Measurements from ENCODE around the gene RBBP4. TPM values are rescaled to one million over a fixed set of nuclear protein-coding genes. Genes with fewer than 3 reads are reported as not detected.
"Not testable (repeated sequence)": the region's sequence is repeated elsewhere in the genome, so short reads cannot be mapped to it uniquely, and the experiment has no call there.

The RBBP4 gene
- total RNA-seq, 1 experiment from 2014 or later: 437 TPM

- not testable (repeated sequence) for DNase-seq; H3K36me3 ChIP-seq; H3K4me3 ChIP-seq; H3K9me3 ChIP-seq (replicated peaks); H3K27ac ChIP-seq; H3K27me3 ChIP-seq
- H3K4me1 ChIP-seq: peaks cover 13% of the 10 kb centered on the region; the same call in 1 of the 2 replicates
Observed at GRCh38 chr1:32696996-32697395, 46.0 kb downstream of the RBBP4 start.

GRCh38 chr1:32701421-32701911, 50.5 kb downstream of the RBBP4 start:
- Histone ChIP-seq H3K4me1 (peaks cover 17% of the 10 kb centered on the region; the same call in 1 of the 2 replicates), H3K9me3 (replicated peaks) (no peaks in the 10 kb centered on the region), H3K4me3 (peak overlapping the region; percentile 67), H3K27ac (no peak overlapping the region), H3K36me3 (no peaks in the 10 kb centered on the region), H3K27me3 (no peaks in the 10 kb centered on the region)
- no peak for DNase-seq

GRCh38 chr1:32701951-32702598, 51.1 kb downstream of the RBBP4 start:
- DNase-seq: peak; percentile 53 to 54
- Histone ChIP-seq H3K4me3 (peak overlapping the region; percentile 67), H3K27me3 (no peaks in the 10 kb centered on the region), H3K9me3 (replicated peaks) (no peaks in the 10 kb centered on the region), H3K27ac (peak overlapping the region; percentile 27; the same call in 1 of the 2 replicates), H3K36me3 (no peaks in the 10 kb centered on the region), H3K4me1 (peaks cover 17% of the 10 kb centered on the region; the same call in 1 of the 2 replicates)

GRCh38 chr1:32702599-32703478, 51.8 kb downstream of the RBBP4 start, which contains the start of gene SYNC:
SYNC (minus strand) TSS chr1:32702770; CDS start chr1:32702660, 110 bp downstream.
- Histone ChIP-seq H3K36me3 (no peaks in the 10 kb centered on the region), H3K4me1 (peaks cover 17% of the 10 kb centered on the region; the same call in 1 of the 2 replicates), H3K4me3 (peak within 1 kb of the TSS; percentile 67), H3K9me3 (replicated peaks) (no peaks in the 10 kb centered on the region), H3K27ac (peak within 1 kb of the TSS; percentile 82), H3K27me3 (no peaks in the 10 kb centered on the region)
- DNase-seq: peak; percentile 82 to 89

- H3K36me3 ChIP-seq: no peaks in the 10 kb centered on the region
- no peaks in the 10 kb centered on the region for H3K9me3 ChIP-seq (replicated peaks)
- peak; percentile 69 to 77 for DNase-seq
- H3K27ac ChIP-seq: peak overlapping the region; percentile 82
- peaks cover 17% of the 10 kb centered on the region; the same call in 1 of the 2 replicates for H3K4me1 ChIP-seq
- H3K27me3 ChIP-seq: no peaks in the 10 kb centered on the region
- H3K4me3 ChIP-seq: peak overlapping the region; percentile 67
Observed at GRCh38 chr1:32703479-32704291, 52.7 kb downstream of the RBBP4 start.

GRCh38 chr1:32705516-32705915, 54.5 kb downstream of the RBBP4 start:
- DNase-seq: no peak
- no peaks in the 10 kb centered on the region for H3K36me3 ChIP-seq
- no peak overlapping the region for H3K4me3 ChIP-seq
- no peaks in the 10 kb centered on the region for H3K9me3 ChIP-seq (replicated peaks)
- no peaks in the 10 kb centered on the region for H3K27me3 ChIP-seq
- H3K27ac ChIP-seq: no peak overlapping the region
- peaks cover 17% of the 10 kb centered on the region; the same call in 1 of the 2 replicates for H3K4me1 ChIP-seq

- H3K36me3 ChIP-seq: no peaks in the 10 kb centered on the region
- no peak overlapping the region for H3K27ac ChIP-seq
- H3K9me3 ChIP-seq (replicated peaks): no peaks in the 10 kb centered on the region
- no peaks in the 10 kb centered on the region for H3K27me3 ChIP-seq
- no peak for DNase-seq
- H3K4me1 ChIP-seq: peaks cover 14% of the 10 kb centered on the region; the same call in 1 of the 2 replicates
- no peak overlapping the region for H3K4me3 ChIP-seq
Observed at GRCh38 chr1:32706491-32706890, 55.5 kb downstream of the RBBP4 start.

- Histone ChIP-seq H3K9me3 (replicated peaks) (no peaks in the 10 kb centered on the region), H3K4me1 (peaks cover 3% of the 10 kb centered on the region; the same call in 1 of the 2 replicates), H3K27ac (no peak overlapping the region), H3K4me3 (no peak overlapping the region), H3K36me3 (no peaks in the 10 kb centered on the region), H3K27me3 (0 out of 2 replicates have a peak, but pooled peaks cover 3% of the 10 kb centered on the region)
- peak; percentile 18 to 42 for DNase-seq
Observed at GRCh38 chr1:32709075-32709474, 58.1 kb downstream of the RBBP4 start.

GRCh38 chr1:32709476-32709875, 58.5 kb downstream of the RBBP4 start:
- H3K36me3 ChIP-seq: no peaks in the 10 kb centered on the region
- H3K27me3 ChIP-seq: 0 out of 2 replicates have a peak, but pooled peaks cover 3% of the 10 kb centered on the region
- no peak overlapping the region for H3K4me3 ChIP-seq
- DNase-seq: no peak
- H3K4me1 ChIP-seq: no peaks in the 10 kb centered on the region; the same call in 1 of the 2 replicates
- no peaks in the 10 kb centered on the region for H3K9me3 ChIP-seq (replicated peaks)
- H3K27ac ChIP-seq: no peak overlapping the region

- not testable (repeated sequence) for H3K27ac ChIP-seq; H3K4me1 ChIP-seq; H3K27me3 ChIP-seq; DNase-seq; H3K36me3 ChIP-seq; H3K4me3 ChIP-seq; H3K9me3 ChIP-seq (replicated peaks)
Observed at GRCh38 chr1:32711221-32711620, 60.2 kb downstream of the RBBP4 start.

- peaks cover 6% of the 10 kb centered on the region; the same call in 1 of the 2 replicates for H3K4me1 ChIP-seq
- H3K9me3 ChIP-seq (replicated peaks): no peaks in the 10 kb centered on the region
- H3K36me3 ChIP-seq: no peaks in the 10 kb centered on the region
- no peak for DNase-seq
- H3K4me3 ChIP-seq: no peak overlapping the region
- H3K27me3 ChIP-seq: 0 out of 2 replicates have a peak, but pooled peaks cover 3% of the 10 kb centered on the region
- no peak overlapping the region for H3K27ac ChIP-seq
Observed at GRCh38 chr1:32713081-32713480, 62.1 kb downstream of the RBBP4 start.

GRCh38 chr1:32714277-32714676, 63.3 kb downstream of the RBBP4 start:
- Histone ChIP-seq H3K36me3 (no peaks in the 10 kb centered on the region), H3K9me3 (replicated peaks) (no peaks in the 10 kb centered on the region), H3K4me3 (no peak overlapping the region), H3K4me1 (peaks cover 6% of the 10 kb centered on the region; the same call in 1 of the 2 replicates), H3K27ac (no peak overlapping the region), H3K27me3 (0 out of 2 replicates have a peak, but pooled peaks cover 3% of the 10 kb centered on the region)
- DNase-seq: no peak

- Histone ChIP-seq H3K27ac (no peak overlapping the region), H3K27me3 (0 out of 2 replicates have a peak, but pooled peaks cover 3% of the 10 kb centered on the region), H3K9me3 (replicated peaks) (no peaks in the 10 kb centered on the region), H3K4me3 (no peak overlapping the region), H3K4me1 (peaks cover 6% of the 10 kb centered on the region; the same call in 1 of the 2 replicates), H3K36me3 (no peaks in the 10 kb centered on the region)
- DNase-seq: no peak
Observed at GRCh38 chr1:32715901-32716311, 64.9 kb downstream of the RBBP4 start.
